Liver (tissue), 9 donors: ENCODE measurements around the gene MMEL1. TPM values are rescaled to one million over a fixed set of nuclear protein-coding genes. Genes with fewer than 3 reads are reported as not detected.
"Not testable (repeated sequence)": the region's sequence is repeated elsewhere in the genome, so short reads cannot be mapped to it uniquely, and the experiment has no call there.

ENCODE experiments used
- DNase-seq: peaks from one replicate; pipeline ENCODE4 v3.0.0-alpha.2; 2017; ENCODE audit warnings: low spot score
- H3K27ac ChIP-seq, 2 donors: one replicate each; pipeline ENCODE4 v1.7.0; 2013; ENCODE audit warnings: inconsistent platforms in 2 of 2, low read length in 2 of 2, control low read depth in 1 of 2, low read depth in 1 of 2, mild to moderate bottlenecking in 1 of 2
- H3K27me3 ChIP-seq, 4 donors: one replicate each; pipeline versions ENCODE4 v1.6.1 to v1.7.0; 2013; ENCODE audit warnings: low read length in 3 of 4, inconsistent platforms in 1 of 4, mild to moderate bottlenecking in 1 of 4, moderate library complexity in 1 of 4; ENCODE audit not compliant: control insufficient read depth in 4 of 4, insufficient read depth in 4 of 4
- H3K36me3 ChIP-seq, 4 donors: one replicate each; pipeline versions ENCODE4 v1.6.1 to v1.7.0; 2013; ENCODE audit warnings: low read length in 3 of 4, mild to moderate bottlenecking in 3 of 4, low read depth in 1 of 4, moderate library complexity in 1 of 4; ENCODE audit not compliant: control insufficient read depth in 4 of 4, insufficient read depth in 3 of 4
- H3K4me1 ChIP-seq, 4 donors: one replicate each; pipeline versions ENCODE4 v1.6.1 to v1.7.0; 2013; ENCODE audit warnings: low read length in 3 of 4, mild to moderate bottlenecking in 3 of 4, moderate library complexity in 1 of 4; ENCODE audit not compliant: control insufficient read depth in 4 of 4, insufficient read depth in 4 of 4
- H3K4me3 ChIP-seq, 3 donors: one replicate each; pipeline versions ENCODE4 v1.6.1 to v1.7.0; 2013; ENCODE audit warnings: low read length in 3 of 3, control low read depth in 1 of 3, low read depth in 1 of 3, mild to moderate bottlenecking in 1 of 3
- H3K9ac ChIP-seq, 2 donors: one replicate each; pipeline ENCODE4 v1.7.0; 2013; ENCODE audit warnings: low read length in 2 of 2, mild to moderate bottlenecking in 2 of 2, moderate library complexity in 2 of 2, control low read depth in 1 of 2, low read depth in 1 of 2
- H3K9me3 ChIP-seq, 4 donors: one replicate each; pipeline versions ENCODE4 v1.6.1 to v1.7.0; 2013; ENCODE audit warnings: low read length in 3 of 4; ENCODE audit not compliant: control insufficient read depth in 4 of 4
- EGR1 ChIP-seq, 2 donors: IDR thresholded peaks; 2 replicates each; pipeline ENCODE4 v1.6.1; 2016 to 2018; ENCODE audit warnings: antibody characterized with exemption in 2 of 2, low read depth in 2 of 2
- FOXA1 ChIP-seq: IDR thresholded peaks from 2 replicates; pipeline ENCODE4 v1.6.1; 2016; ENCODE audit warnings: antibody characterized with exemption
- FOXA2 ChIP-seq: IDR thresholded peaks from 2 replicates; pipeline ENCODE4 v1.6.1; 2016; ENCODE audit warnings: antibody characterized with exemption
- GABPA ChIP-seq, 2 donors: IDR thresholded peaks in 1 of 2; conservative IDR thresholded peaks in 1 of 2; 2 replicates each; pipeline ENCODE4 v1.6.1; 2016; ENCODE audit warnings: antibody characterized with exemption in 2 of 2, mild to moderate bottlenecking in 1 of 2, moderate library complexity in 1 of 2
- HNF4A ChIP-seq, 2 donors: conservative IDR thresholded peaks; 2 replicates each; pipeline ENCODE4 v1.6.1; 2016; ENCODE audit warnings: antibody characterized with exemption in 2 of 2, mild to moderate bottlenecking in 2 of 2
- HNF4G ChIP-seq: IDR thresholded peaks from 2 replicates; pipeline ENCODE4 v1.6.1; 2016; ENCODE audit warnings: antibody characterized with exemption
- JUND ChIP-seq, 2 donors: IDR thresholded peaks; 2 replicates each; pipeline ENCODE4 v1.6.1; 2016; ENCODE audit warnings: antibody characterized with exemption in 2 of 2
- NR2F2 ChIP-seq: IDR thresholded peaks from 2 replicates; pipeline ENCODE4 v1.6.1; 2016; ENCODE audit warnings: antibody characterized with exemption
- RAD21 ChIP-seq, 2 donors: IDR thresholded peaks; 2 replicates each; pipeline ENCODE4 v1.6.1; 2016; ENCODE audit warnings: antibody characterized with exemption in 2 of 2, mild to moderate bottlenecking in 2 of 2
- REST ChIP-seq: IDR thresholded peaks from 2 replicates; pipeline ENCODE4 v1.6.1; 2016; ENCODE audit warnings: antibody characterized with exemption, mild to moderate bottlenecking
- RXRA ChIP-seq, 2 donors: IDR thresholded peaks; 2 replicates each; pipeline ENCODE4 v1.6.1; 2017 to 2018; ENCODE audit warnings: antibody characterized with exemption in 2 of 2, mild to moderate bottlenecking in 1 of 2
- SP1 ChIP-seq: IDR thresholded peaks from 2 replicates; pipeline ENCODE4 v1.6.1; 2018; ENCODE audit warnings: antibody characterized with exemption, mild to moderate bottlenecking
- TAF1 ChIP-seq: conservative IDR thresholded peaks from 2 replicates; pipeline ENCODE4 v1.6.1; 2016; ENCODE audit warnings: antibody characterized with exemption, mild to moderate bottlenecking
- YY1 ChIP-seq: IDR thresholded peaks from 2 replicates; pipeline ENCODE4 v1.6.1; 2016; ENCODE audit warnings: antibody characterized with exemption, mild to moderate bottlenecking
- ZBTB33 ChIP-seq: IDR thresholded peaks from 2 replicates; pipeline ENCODE4 v1.6.1; 2016; ENCODE audit warnings: antibody characterized with exemption
- WGBS: extraction: QIAGEN DNeasy Blood & Tissue Kit; methylation state at CpG from one replicate; pipeline ENCODE4 v1.1.7; 2013; 5-methylcytosine and 5-hydroxymethylcytosine counted together
- polyA plus RNA-seq, 2 donors: library from polyadenylated mRNA; stranded (reverse) in 1 of 2; unstranded in 1 of 2; fragments of 200-250 nt in 1 of 2; fragments of >200 nt in 1 of 2; fragmentation: Nextera tagmentation in 1 of 2; extraction: Ambion mirVana in 1 of 2; gene quantifications; one replicate each; pipeline versions ENCODE4 v1.2.1 to v1.2.3, GENCODE V29; 2013 to 2015
- total RNA-seq, 2 donors: library from RNA; depleted of rRNA; stranded (reverse); fragments of >200 nt; gene quantifications; one replicate each; pipeline ENCODE4 v1.2.3, GENCODE V29; 2014
- TF ChIP-seq, protein P1 (sequence below): IDR thresholded peaks from 2 replicates; pipeline ENCODE4 v1.6.1; 2016; ENCODE audit warnings: antibody characterized with exemption
- TF ChIP-seq, protein P2 (sequence below): IDR thresholded peaks from 2 replicates; pipeline ENCODE4 v1.6.1; 2016; ENCODE audit warnings: antibody characterized with exemption
- TF ChIP-seq, protein P3 (sequence below): fragments of 150-350 bp; IDR thresholded peaks from 2 replicates; pipeline ENCODE4 v1.5.1; 2017; ENCODE audit warnings: improper control_type of control experiment, low read depth, low read length; ENCODE audit not compliant: missing input control
- donor health status: healthy.
- donor health status: healthy.
- donor health status: healthy.
- donor health status: healthy.
- donor health status: healthy.

Gene MMEL1
- total and polyA plus RNA-seq, 4 donors, result under 0.01 to 0.42 TPM; not detected in 2

- TF ChIP-seq RAD21 (IDR thresholded peaks at IDR 0.05), result no peak
- no peak for TF ChIP-seq RXRA (IDR thresholded peaks at IDR 0.05)
- TF ChIP-seq HNF4G, result no peak
- TF ChIP-seq, protein P1, sequence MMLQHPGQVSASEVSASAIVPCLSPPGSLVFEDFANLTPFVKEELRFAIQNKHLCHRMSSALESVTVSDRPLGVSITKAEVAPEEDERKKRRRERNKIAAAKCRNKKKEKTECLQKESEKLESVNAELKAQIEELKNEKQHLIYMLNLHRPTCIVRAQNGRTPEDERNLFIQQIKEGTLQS, result no peak
- no peak for TF ChIP-seq FOXA2
- no peak overlapping the region for H3K9ac ChIP-seq
- no peak for DNase-seq
- 92% methylated on average over 16 of the region's 17 CpGs for WGBS
- H3K9me3 ChIP-seq, result peaks cover 0 to 5% (median 1%) of the 10 kb centered on the region in 4 donors
- no peak overlapping the region for H3K4me3 ChIP-seq
- H3K36me3 ChIP-seq, result no peaks in the 10 kb centered on the region
- H3K27ac ChIP-seq, result no peak overlapping the region
- no peaks in the 10 kb centered on the region for H3K27me3 ChIP-seq
- peaks cover 0 to 5% (median 0%) of the 10 kb centered on the region in 4 donors for H3K4me1 ChIP-seq
Measured at GRCh38 chr1:2569060-2569459, 63.8 kb downstream of the MMEL1 start.

DNA sequence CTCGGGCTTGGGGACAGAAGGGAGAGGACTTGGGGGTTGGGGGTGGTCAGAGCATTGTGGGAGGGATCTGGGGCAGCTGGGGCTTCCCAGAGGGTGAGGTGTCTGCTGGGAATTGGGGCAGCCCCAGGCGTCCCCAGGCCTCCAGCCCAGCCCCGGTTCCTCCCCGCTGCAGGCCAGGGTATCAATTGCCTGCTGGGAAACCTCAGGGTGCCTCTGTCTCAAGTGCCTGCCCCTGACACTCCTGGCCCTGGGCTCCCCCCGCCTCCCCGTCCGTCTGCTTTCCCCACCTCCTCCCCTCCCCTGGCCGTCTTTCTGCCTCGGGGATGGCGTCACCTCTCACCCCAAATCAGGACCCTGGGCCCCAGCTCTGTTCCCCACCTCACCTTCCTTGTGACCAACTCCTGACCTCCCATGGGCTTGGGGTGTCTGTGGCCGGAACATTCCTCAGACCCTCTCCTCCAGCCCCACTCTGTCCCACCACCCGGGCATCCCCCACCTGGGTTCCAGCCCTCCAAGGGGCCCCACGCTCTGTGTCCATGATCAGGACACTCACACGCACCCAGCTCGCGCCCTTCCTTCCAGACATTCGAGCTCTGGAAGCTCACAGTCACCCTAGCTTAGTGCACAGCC is 64.5 kb downstream of the MMEL1 start:
- not testable (repeated sequence) for H3K27ac ChIP-seq, H3K4me1 ChIP-seq, H3K4me3 ChIP-seq, H3K27me3 ChIP-seq, H3K9me3 ChIP-seq, H3K36me3 ChIP-seq, DNase-seq, H3K9ac ChIP-seq
- WGBS, result 81% methylated on average over 12 of the region's 17 CpGs

GRCh38 chr1:2567083-2567679 is 65.6 kb downstream of the MMEL1 start:
- peaks cover 0 to 5% (median 0%) of the 10 kb centered on the region in 4 donors for H3K4me1 ChIP-seq
- no peak overlapping the region for H3K27ac ChIP-seq
- TF ChIP-seq, protein P2, sequence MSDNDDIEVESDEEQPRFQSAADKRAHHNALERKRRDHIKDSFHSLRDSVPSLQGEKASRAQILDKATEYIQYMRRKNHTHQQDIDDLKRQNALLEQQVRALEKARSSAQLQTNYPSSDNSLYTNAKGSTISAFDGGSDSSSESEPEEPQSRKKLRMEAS, result no peak
- TF ChIP-seq, protein P1, result no peak
- TF ChIP-seq TAF1 (no peak), HNF4A (conservative IDR thresholded peaks at IDR 0.05) (no peak), ZBTB33 (no peak), YY1 (no peak), RXRA (IDR thresholded peaks at IDR 0.05) (no peak), JUND (IDR thresholded peaks at IDR 0.05) (no peak), REST (no peak), RAD21 (IDR thresholded peaks at IDR 0.05) (no peak), EGR1 (IDR thresholded peaks at IDR 0.05; ENCODE audit: low read depth in 2 of 2) (no peak), SP1 (no peak), FOXA2 (no peak), FOXA1 (no peak), HNF4G (no peak), GABPA (IDR thresholded peaks at IDR 0.05 in 1 of 2, conservative IDR thresholded peaks at IDR 0.05 in 1 of 2) (no peak), NR2F2 (no peak)
- TF ChIP-seq, protein P3, sequence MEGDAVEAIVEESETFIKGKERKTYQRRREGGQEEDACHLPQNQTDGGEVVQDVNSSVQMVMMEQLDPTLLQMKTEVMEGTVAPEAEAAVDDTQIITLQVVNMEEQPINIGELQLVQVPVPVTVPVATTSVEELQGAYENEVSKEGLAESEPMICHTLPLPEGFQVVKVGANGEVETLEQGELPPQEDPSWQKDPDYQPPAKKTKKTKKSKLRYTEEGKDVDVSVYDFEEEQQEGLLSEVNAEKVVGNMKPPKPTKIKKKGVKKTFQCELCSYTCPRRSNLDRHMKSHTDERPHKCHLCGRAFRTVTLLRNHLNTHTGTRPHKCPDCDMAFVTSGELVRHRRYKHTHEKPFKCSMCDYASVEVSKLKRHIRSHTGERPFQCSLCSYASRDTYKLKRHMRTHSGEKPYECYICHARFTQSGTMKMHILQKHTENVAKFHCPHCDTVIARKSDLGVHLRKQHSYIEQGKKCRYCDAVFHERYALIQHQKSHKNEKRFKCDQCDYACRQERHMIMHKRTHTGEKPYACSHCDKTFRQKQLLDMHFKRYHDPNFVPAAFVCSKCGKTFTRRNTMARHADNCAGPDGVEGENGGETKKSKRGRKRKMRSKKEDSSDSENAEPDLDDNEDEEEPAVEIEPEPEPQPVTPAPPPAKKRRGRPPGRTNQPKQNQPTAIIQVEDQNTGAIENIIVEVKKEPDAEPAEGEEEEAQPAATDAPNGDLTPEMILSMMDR, result no peak
- no peaks in the 10 kb centered on the region for H3K9me3 ChIP-seq
- no peaks in the 10 kb centered on the region for H3K27me3 ChIP-seq
- H3K36me3 ChIP-seq, result peaks cover 0 to 12% (median 4%) of the 10 kb centered on the region in 4 donors
- no peak overlapping the region for H3K9ac ChIP-seq
- no peak for DNase-seq
- 86% methylated on average over 16 of the region's 16 CpGs for WGBS
- no peak overlapping the region for H3K4me3 ChIP-seq
